Smooth muscle cell of the brain vasculature (primary cell): Measurements from ENCODE around the gene CEP97.
"Not testable (repeated sequence)": the region's sequence is repeated elsewhere in the genome, so short reads cannot be mapped to it uniquely, and the experiment has no call there.

Source experiments
- DNase-seq: peaks from one replicate; pipeline ENCODE4 v3.0.0-alpha.2; 2012; ENCODE audit warnings: low read depth, low spot score

Gene CEP97

GRCh38 chr3:101762041-101762646 lies 37.7 kb downstream of the CEP97 start:
- DNase-seq: no peak

GRCh38 chr3:101777745-101778281 lies 53.4 kb downstream of the CEP97 start:
- DNase-seq: not testable (repeated sequence)

- DNase-seq: no peak
Measured at GRCh38 chr3:101778385-101779046, 54.1 kb downstream of the CEP97 start.

GRCh38 chr3:101779047-101779821 lies 54.8 kb downstream of the CEP97 start, which contains the start of gene NXPE3:
TSS of gene NXPE3 (plus strand) at chr3:101779211. CDS start at chr3:101785597, 6,386 bp downstream.
- peak; percentile 31 for DNase-seq

GRCh38 chr3:101779822-101780381 lies 55.5 kb downstream of the CEP97 start:
- DNase-seq: no peak

GRCh38 chr3:101780661-101781060 lies 56.2 kb downstream of the CEP97 start:
- DNase-seq: peak; percentile 50

GRCh38 chr3:101781166-101781565 lies 56.8 kb downstream of the CEP97 start:
- DNase-seq: no peak

GRCh38 chr3:101784855-101785613 lies 60.6 kb downstream of the CEP97 start:
- no peak for DNase-seq

- no peak for DNase-seq
Measured at GRCh38 chr3:101791778-101792177, 67.4 kb downstream of the CEP97 start.

GRCh38 chr3:101796077-101796680 lies 71.8 kb downstream of the CEP97 start:
- DNase-seq: no peak

- DNase-seq: no peak
Measured at GRCh38 chr3:101801174-101801573, 76.8 kb downstream of the CEP97 start.

GRCh38 chr3:101802179-101802578 lies 77.8 kb downstream of the CEP97 start:
- DNase-seq: no peak

- DNase-seq: no peak
Measured at GRCh38 chr3:101803173-101803782, 78.9 kb downstream of the CEP97 start.

- no peak for DNase-seq
Measured at GRCh38 chr3:101803939-101804338, 79.5 kb downstream of the CEP97 start.

GRCh38 chr3:101806491-101806890 lies 82.1 kb downstream of the CEP97 start:
- DNase-seq: no peak

- no peak for DNase-seq
Measured at GRCh38 chr3:101807888-101808287, 83.5 kb downstream of the CEP97 start.

- DNase-seq: no peak
Measured at GRCh38 chr3:101809178-101810021, 85.0 kb downstream of the CEP97 start.

GRCh38 chr3:101810022-101810418 lies 85.6 kb downstream of the CEP97 start:
- no peak for DNase-seq

- DNase-seq: no peak
Measured at GRCh38 chr3:101811875-101812274, 87.5 kb downstream of the CEP97 start.
